Measurements from ENCODE around the gene C3orf18.
A peak's percentile ranks its signal among the peaks of the same experiment; 100 is the strongest.

C3orf18 gene

GRCh38 chr3:50551054-50551659 lies 16.4 kb downstream of the C3orf18 start:
- DNase-seq (ENCODE audit: low read depth): no peak

GRCh38 chr3:50550079-50550736 lies 17.3 kb downstream of the C3orf18 start:
- DNase-seq (ENCODE audit: low read depth): peak; percentile 55

GRCh38 chr3:50549226-50549625 lies 18.3 kb downstream of the C3orf18 start:
- no peak for DNase-seq (ENCODE audit: low read depth)

- no peak for DNase-seq (ENCODE audit: low read depth)
These were observed 21.8 kb downstream of the C3orf18 start for GRCh38 chr3:50545781-50546180.

- DNase-seq (ENCODE audit: low read depth): peak; percentile 64
These were observed 25.1 kb downstream of the C3orf18 start for GRCh38 chr3:50542177-50543034.

- no peak for DNase-seq (ENCODE audit: low read depth)
These were observed 27.9 kb downstream of the C3orf18 start for GRCh38 chr3:50539356-50540286.

- DNase-seq (ENCODE audit: low read depth): no peak
These were observed 30.0 kb downstream of the C3orf18 start for GRCh38 chr3:50537421-50538129.

GRCh38 chr3:50536471-50537180 lies 30.9 kb downstream of the C3orf18 start:
- no peak for DNase-seq (ENCODE audit: low read depth)

- DNase-seq (ENCODE audit: low read depth): no peak
These were observed 32.7 kb downstream of the C3orf18 start for GRCh38 chr3:50534681-50535330.

GRCh38 chr3:50533807-50534461 lies 33.6 kb downstream of the C3orf18 start:
- DNase-seq (ENCODE audit: low read depth): no peak

- no peak for DNase-seq (ENCODE audit: low read depth)
These were observed 34.2 kb downstream of the C3orf18 start for GRCh38 chr3:50533316-50533715.

GRCh38 chr3:50532062-50532705 lies 35.4 kb downstream of the C3orf18 start:
- DNase-seq (ENCODE audit: low read depth): no peak

- DNase-seq (ENCODE audit: low read depth): no peak
These were observed 36.3 kb downstream of the C3orf18 start for GRCh38 chr3:50531201-50531600.

GRCh38 chr3:50530001-50530970 lies 37.3 kb downstream of the C3orf18 start:
- no peak for DNase-seq (ENCODE audit: low read depth)

GRCh38 chr3:50525987-50526386 lies 41.6 kb downstream of the C3orf18 start:
- peak; percentile 68 for DNase-seq (ENCODE audit: low read depth)

- no peak for DNase-seq (ENCODE audit: low read depth)
These were observed 42.2 kb downstream of the C3orf18 start for GRCh38 chr3:50525191-50525910.

GRCh38 chr3:50524746-50525145 lies 42.8 kb downstream of the C3orf18 start:
- no peak for DNase-seq (ENCODE audit: low read depth)

All from ELR (cell line).